Esophagus muscularis mucosa (tissue), 4 donors: ENCODE results near the gene DNAJC5. TPM values are rescaled to one million over a fixed set of nuclear protein-coding genes. Genes with fewer than 3 reads are reported as not detected.

Source experiments
- DNase-seq: peaks from one replicate; pipeline ENCODE4 v3.0.0-alpha.2; 2017; ENCODE audit errors: extremely low spot score
- H3K27ac ChIP-seq, 4 donors: fragments of 200-600 bp; sonication (generic); replicated peaks in 1 of 4; 1 replicate in 3 of 4; 2 replicates in 1 of 4; pipeline ENCODE4 v1.5.1; 2016 to 2019; ENCODE audit warnings: mild to moderate bottlenecking in 1 of 4
- H3K27me3 ChIP-seq, 4 donors: fragments of 200-600 bp; sonication (generic); one replicate each; pipeline versions ENCODE4 v1.5.1 to v1.6.0; 2016 to 2019
- H3K36me3 ChIP-seq, 4 donors: fragments of 200-600 bp; sonication (generic); one replicate each; pipeline ENCODE4 v1.5.1; 2016 to 2019
- H3K4me1 ChIP-seq, 4 donors: fragments of 200-600 bp; sonication (generic); one replicate each; pipeline ENCODE4 v1.5.1; 2016 to 2019
- H3K4me3 ChIP-seq, 4 donors: fragments of 200-600 bp; sonication (generic); 1 replicate in 2 of 4; 2 replicates in 2 of 4; pipeline ENCODE4 v1.5.1; 2016 to 2019; ENCODE audit warnings: mild to moderate bottlenecking in 4 of 4, moderate library complexity in 1 of 4
- H3K9me3 ChIP-seq, 4 donors: fragments of 200-600 bp; sonication (generic); 1 replicate in 3 of 4; 2 replicates in 1 of 4; pipeline ENCODE4 v1.5.1; 2016 to 2019
- CTCF ChIP-seq, 3 experiments: fragments of 200-600 bp in 2 of 3; fragments of 450-650 bp in 1 of 3; sonication (generic) in 2 of 3; IDR thresholded peaks; one replicate each; pipeline ENCODE4 v1.5.1; 2017 to 2019; ENCODE audit warnings: antibody characterized with exemption in 3 of 3, mild to moderate bottlenecking in 2 of 3, moderate library complexity in 1 of 3
- EP300 ChIP-seq: sonication (generic); formaldehyde crosslinking; IDR thresholded peaks from one replicate; pipeline ENCODE4 v1.6.1; 2017; ENCODE audit warnings: antibody characterized with exemption
- POLR2A ChIP-seq: fragments of 450-650 bp; IDR thresholded peaks from one replicate; pipeline ENCODE4 v1.6.1; 2017; ENCODE audit warnings: antibody characterized with exemption, moderate library complexity, mild to moderate bottlenecking, low read depth
- POLR2AphosphoS5 ChIP-seq, 2 donors: sonication (generic); formaldehyde crosslinking; IDR thresholded peaks; one replicate each; pipeline ENCODE4 v1.6.1; 2017; ENCODE audit warnings: antibody characterized with exemption in 2 of 2
- WGBS: methylation state at CpG from one replicate; pipeline ENCODE4 v1.1.5; 2018; 5-methylcytosine and 5-hydroxymethylcytosine counted together
- intact Hi-C: fragments of 100-400 bp; cut with DNase I; formaldehyde crosslinking; loops from one replicate; pipeline ENCODE4 v1.15.1; 2023
- total RNA-seq, 4 donors: library from RNA; depleted of rRNA; stranded (reverse); fragments of >200 nt; gene quantifications; one replicate each; pipeline versions ENCODE4 v1.1.0 to v1.2.1, GENCODE V29; 2016

Gene DNAJC5
- total RNA-seq, 4 donors from 2014 or later: 39.5 to 64.9 (median 53.1) TPM

DNA sequence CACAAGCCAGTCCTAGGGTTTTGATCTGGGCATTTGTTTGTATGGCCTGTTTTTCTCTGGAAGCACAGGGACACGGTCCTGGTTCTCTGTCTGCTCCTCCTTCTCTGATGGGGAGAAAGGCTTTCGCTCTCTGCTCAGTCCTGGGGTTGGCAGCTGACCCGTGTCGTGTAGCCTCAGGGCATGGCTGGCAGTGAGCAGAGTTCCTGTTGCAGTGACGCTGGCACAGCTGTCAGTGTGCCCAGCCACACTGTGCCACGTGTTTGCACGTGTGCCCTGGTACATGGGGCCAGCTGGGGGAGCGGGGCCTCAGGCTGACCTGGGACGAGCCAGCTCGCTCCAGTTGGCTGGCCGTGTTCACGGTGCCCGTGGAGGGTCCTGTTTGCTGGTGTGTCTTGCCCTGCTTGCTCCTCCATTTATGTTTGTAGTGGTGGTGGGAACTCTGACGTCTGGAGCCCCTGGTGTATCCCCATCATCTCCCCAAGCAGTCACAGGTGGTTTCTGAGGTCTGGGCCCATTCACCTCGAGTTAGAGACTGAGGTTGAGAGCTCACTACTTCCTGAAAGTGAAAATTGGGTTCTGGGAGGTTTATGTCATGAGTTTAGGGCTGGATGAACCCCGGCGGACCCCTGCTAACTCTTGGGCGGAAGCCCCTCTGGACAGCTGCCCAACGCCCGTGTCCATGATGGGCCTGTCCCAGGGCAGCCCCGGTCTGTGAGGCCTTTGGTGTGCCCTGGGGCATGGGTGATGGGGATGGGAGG lies 10.2 kb upstream of the DNAJC5 start:
- Histone ChIP-seq H3K36me3 (peaks cover 32 to 94% (median 89%) of the 10 kb centered on the region in 4 donors), H3K4me3 (no peak overlapping the region), H3K4me1 (peaks cover 0 to 7% (median 2%) of the 10 kb centered on the region in 4 donors), H3K27me3 (no peaks in the 10 kb centered on the region), H3K9me3 (no peaks in the 10 kb centered on the region), H3K27ac (no peak overlapping the region)
- no peak for TF ChIP-seq CTCF (IDR thresholded peaks at IDR 0.05)
- no peak for TF ChIP-seq POLR2AphosphoS5 (IDR thresholded peaks at IDR 0.05)
- TF ChIP-seq EP300: no peak
- no peak for TF ChIP-seq POLR2A
- DNase-seq: no peak
- WGBS: 86% methylated on average over 19 of the region's 21 CpGs
- intact Hi-C loops: no loop called here

DNA sequence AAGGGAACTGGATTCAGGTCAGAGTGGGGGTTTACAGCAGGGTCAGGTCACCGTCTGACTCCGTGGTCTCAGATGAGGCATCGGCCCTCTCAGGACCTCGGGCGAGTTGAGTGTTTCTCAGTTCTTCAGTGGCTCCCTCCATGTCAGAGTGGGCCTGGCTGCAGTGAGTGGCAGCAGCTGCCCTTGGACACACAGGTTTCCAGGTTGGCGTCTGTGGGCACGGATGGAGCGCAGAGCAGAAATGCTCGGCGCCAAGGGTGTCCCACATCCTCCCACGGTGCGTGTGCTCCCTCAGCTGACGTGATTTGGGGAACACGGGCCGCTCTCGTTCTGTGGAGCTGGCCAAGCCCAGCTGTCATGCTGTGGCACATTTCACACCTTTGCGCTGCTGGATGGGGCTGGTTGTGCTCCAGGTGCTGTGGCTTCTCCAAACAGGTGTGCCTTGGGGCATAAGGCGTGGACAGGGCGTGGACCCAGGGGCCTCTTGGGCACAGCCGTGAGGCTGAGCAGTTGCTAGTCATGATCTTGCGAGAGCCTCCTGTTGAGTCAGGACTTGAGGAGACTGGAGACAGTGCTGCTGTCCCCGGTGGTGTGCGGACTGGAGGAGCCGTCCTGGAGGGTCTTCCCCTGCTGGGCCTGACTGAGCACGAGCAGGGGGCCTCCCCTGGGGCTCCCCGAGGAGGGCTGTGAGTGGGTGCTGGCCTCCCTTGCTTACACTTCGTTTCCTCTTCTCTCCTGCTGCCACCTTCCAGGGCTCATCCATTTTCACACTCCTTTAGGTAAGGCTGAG lies 9.5 kb upstream of the DNAJC5 start:
- H3K36me3 ChIP-seq: peaks cover 38 to 99% (median 94%) of the 10 kb centered on the region in 4 donors
- intact Hi-C loops: no loop called here
- no peak overlapping the region for H3K27ac ChIP-seq

DNA sequence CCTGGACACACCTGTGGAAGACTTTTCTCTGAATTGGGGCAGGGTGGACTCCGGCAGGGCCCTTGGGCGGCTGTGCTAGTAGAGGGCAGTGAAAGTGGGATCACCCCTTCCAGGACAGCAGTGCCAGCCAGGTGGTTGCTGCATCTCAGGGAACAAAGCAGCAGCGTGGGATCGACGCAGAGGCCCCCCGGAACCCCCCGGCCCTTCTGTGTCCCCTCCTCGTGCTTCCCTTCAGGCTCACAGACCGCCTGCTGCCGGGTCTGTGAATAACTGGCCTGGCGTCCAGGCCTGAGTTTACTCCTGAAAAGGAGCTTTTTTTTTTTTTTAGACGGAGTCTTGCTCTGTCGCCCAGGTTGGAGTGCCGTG lies 8.9 kb upstream of the DNAJC5 start:
- Histone ChIP-seq H3K36me3 (peaks cover 42 to 99% (median 95%) of the 10 kb centered on the region in 4 donors), H3K27me3 (no peaks in the 10 kb centered on the region), H3K4me3 (no peak overlapping the region), H3K9me3 (no peaks in the 10 kb centered on the region), H3K4me1 (peaks cover 0 to 7% (median 2%) of the 10 kb centered on the region in 4 donors), H3K27ac (no peak overlapping the region)
- intact Hi-C loops: no loop called here
- 95% methylated on average over 14 of the region's 14 CpGs for WGBS
- no peak for DNase-seq
- TF ChIP-seq POLR2AphosphoS5 (IDR thresholded peaks at IDR 0.05) (no peak), POLR2A (no peak), CTCF (IDR thresholded peaks at IDR 0.05) (no peak)

More for the DNA sequence above, 9.5 kb upstream of the DNAJC5 start:
- TF ChIP-seq CTCF (IDR thresholded peaks at IDR 0.05) (no peak), POLR2AphosphoS5 (IDR thresholded peaks at IDR 0.05) (no peak), POLR2A (no peak), EP300 (no peak)
- peaks cover 0 to 7% (median 2%) of the 10 kb centered on the region in 4 donors for H3K4me1 ChIP-seq
- H3K4me3 ChIP-seq: no peak overlapping the region
- no peaks in the 10 kb centered on the region for H3K27me3 ChIP-seq
- no peak for DNase-seq
- no peaks in the 10 kb centered on the region for H3K9me3 ChIP-seq
- WGBS: 89% methylated on average over 10 of the region's 27 CpGs

DNA sequence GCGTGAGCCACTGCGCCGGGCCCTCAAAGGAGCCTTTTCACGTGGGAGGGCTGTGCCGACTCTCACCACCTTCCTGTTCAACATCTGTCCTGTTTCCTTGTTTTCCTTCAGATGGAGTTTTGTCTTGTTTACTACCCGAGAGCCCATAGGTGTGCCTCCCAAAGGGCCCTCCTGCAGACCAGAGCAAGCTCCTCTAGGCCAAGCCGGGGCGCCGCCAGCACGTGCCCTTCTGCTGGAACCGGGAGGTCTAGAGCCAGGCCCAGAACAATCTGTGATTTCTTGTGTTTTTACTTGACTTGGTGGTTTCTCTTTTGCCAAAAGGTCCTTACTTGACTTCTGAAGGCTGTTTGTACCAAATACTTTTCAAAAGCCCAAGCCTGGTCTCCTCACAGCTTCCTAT lies 8.0 kb upstream of the DNAJC5 start:
- H3K4me3 ChIP-seq: no peak overlapping the region
- no peak for DNase-seq
- TF ChIP-seq CTCF (IDR thresholded peaks at IDR 0.05) (no peak), POLR2A (no peak), POLR2AphosphoS5 (IDR thresholded peaks at IDR 0.05) (no peak), EP300 (no peak)
- H3K9me3 ChIP-seq: no peaks in the 10 kb centered on the region
- H3K27me3 ChIP-seq: no peaks in the 10 kb centered on the region
- 93% methylated on average over 11 of the region's 11 CpGs for WGBS
- intact Hi-C loops: no loop called here
- no peak overlapping the region for H3K27ac ChIP-seq
- peaks cover 0 to 6% (median 2%) of the 10 kb centered on the region in 4 donors for H3K4me1 ChIP-seq
- H3K36me3 ChIP-seq: peaks cover 42 to 99% (median 95%) of the 10 kb centered on the region in 4 donors
